ENCODE data around the gene NPY5R.

Gene NPY5R

DNA sequence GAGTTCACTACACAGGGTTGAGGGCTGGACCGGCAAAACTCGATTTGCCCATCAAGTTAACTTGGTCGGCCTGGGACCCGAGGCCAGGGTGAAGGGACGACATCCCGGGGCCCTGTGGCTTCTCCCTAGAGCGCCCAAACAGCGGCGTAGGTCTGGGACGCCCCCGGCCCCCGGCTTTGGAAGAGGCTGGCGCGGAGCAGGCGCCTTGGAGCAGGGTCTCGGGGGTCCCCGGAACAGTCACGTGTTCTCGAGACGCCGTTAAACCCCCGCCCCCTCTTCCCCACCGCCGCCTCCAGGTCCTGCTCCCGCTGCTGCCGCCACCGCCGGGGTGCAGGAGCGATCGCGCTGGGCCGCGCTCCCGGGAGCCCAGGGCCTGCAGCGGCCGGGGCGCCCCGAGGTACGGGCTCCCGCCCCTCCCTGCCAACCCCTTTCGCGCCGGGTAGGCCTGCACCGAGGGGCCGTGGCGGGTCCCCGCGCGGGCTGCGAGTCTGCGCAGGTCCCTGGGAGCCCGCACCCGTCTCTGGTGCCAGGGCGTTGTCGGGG, at the start of gene NPY5R:
TSS of gene NPY5R (plus strand) at position 289 of the 543 bp plus-strand sequence. CDS start 6,382 bp downstream, outside the sequence.
- no peak for FAIRE-seq

DNA sequence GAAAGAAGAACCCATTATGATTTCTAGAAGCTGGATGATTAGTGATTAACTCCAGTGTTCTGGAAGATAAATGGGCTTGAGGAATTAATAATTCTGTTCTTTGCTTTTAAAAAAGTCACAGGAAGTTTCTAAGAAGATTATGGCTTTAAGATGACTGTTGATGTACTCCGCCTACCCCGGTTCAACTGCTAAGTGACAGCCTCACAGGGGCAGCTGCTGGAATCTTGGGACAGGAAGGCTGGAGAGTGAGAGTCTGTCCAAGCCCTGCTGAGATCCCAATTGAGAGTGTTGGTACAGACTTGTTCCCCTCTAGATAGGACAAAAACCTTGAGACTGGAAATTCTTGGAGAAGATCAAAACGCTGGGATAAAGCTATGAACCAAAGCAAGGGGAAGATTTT, 48.6 kb upstream of the NPY5R start:
- no peak for FAIRE-seq

DNA sequence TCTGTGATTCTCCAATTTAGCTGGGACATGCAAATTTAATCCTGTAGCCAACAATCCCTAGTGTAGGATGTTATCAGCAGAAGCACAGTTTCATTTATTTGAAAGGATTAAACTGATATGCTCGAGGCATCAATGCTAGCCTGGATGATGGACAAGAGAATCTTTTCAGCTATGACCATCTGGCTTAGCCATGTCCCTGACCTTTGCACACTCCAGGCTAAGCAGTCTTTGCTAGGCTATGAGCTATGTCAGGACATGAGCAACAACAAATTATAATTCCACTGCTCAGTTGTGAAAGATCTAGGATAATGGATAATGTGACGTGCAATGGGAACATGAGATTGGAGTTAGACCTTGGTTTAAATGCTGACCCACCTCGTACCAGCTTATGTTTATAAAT, 43.2 kb upstream of the NPY5R start:
- no peak for FAIRE-seq

DNA sequence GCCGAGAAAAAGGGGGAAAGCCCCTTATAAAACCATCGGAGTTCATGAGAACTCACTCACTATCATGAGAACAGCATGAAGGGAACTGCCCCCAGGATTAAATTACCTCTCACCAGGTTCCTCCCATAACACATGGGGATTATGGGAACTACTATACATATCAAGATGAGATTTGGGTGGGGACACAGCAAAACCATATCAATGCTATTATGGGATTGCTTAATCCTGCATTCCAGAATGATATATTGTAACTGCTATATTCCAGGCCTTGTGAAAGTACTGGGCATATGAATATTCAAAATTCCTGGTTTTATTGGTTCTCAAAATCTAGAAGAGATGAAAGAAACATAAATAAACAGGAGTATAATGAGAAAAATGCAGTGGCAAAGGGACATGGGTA, 40.6 kb upstream of the NPY5R start:
- FAIRE-seq = no peak

DNA sequence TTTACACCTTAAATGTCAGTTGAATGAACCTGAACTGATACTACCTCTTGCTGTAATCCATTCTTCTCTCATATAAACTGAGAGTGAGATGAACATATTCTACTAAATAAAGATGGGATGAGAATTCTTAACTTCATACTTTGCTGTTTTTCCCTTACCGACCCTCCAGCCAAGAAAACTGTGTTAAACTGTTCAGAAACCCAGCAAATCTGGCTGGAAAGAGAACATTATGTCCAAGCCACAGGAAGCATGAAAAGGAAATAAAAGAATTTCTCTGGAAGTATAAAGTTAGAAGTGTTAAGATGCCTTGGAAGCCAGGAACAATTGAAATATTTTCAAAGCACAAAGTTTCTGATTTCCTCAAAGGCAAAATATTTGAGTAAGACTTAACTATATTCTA, 34.2 kb upstream of the NPY5R start:
- no peak for FAIRE-seq

DNA sequence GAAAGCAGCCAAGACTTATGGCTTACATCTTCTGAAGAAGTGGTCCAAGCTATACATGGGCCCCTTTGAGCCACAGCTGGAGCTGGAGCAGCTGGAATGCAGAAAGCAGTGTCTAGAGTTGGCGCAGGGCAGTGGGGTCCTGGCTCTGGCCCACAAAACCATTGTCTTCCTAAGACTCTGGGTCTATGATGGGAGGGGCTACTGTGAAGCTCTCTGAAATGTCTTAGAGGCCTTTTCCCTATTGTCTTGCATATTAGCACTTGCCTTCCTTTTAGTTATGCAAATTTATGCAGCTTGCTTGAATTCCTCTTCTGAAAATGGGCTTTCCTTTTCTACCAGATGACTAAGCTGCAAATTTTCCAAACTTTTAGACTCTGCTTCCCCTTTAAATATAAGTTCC, 26.6 kb upstream of the NPY5R start:
- no peak for FAIRE-seq

DNA sequence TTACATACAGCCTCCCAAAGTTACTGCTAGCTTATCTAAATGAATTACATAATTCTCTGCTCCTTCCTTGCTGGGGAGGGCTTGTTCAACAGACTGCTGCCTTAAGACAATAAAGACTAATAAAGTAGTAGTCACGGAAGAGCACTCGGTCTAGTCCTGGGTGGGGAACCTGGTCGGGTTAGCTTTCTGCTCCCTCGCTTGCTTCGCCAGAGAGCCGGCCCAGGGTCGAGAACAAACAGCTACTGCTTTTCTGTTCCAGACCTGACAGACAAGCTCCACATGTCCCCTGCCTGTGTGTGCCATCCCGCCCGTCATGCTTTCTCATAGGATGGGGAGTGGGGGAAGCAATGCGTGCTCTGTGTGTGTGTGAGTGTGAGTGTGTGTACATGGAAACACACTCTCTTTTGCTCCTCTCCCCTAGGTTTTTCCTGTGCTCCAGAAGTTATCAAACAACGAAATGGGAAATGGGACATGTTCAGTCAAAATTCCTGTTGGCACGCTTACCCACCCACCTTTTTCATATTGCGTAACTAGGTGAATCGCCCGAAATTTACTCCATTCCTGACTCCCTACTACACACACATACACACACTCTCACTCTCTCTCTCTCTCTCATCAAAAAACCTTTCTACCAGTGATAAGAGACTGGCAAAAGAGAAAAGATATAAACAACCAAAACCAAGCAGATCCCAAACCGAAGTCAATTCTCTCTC, 12.6 kb upstream of the NPY5R start:
- FAIRE-seq = no peak

DNA sequence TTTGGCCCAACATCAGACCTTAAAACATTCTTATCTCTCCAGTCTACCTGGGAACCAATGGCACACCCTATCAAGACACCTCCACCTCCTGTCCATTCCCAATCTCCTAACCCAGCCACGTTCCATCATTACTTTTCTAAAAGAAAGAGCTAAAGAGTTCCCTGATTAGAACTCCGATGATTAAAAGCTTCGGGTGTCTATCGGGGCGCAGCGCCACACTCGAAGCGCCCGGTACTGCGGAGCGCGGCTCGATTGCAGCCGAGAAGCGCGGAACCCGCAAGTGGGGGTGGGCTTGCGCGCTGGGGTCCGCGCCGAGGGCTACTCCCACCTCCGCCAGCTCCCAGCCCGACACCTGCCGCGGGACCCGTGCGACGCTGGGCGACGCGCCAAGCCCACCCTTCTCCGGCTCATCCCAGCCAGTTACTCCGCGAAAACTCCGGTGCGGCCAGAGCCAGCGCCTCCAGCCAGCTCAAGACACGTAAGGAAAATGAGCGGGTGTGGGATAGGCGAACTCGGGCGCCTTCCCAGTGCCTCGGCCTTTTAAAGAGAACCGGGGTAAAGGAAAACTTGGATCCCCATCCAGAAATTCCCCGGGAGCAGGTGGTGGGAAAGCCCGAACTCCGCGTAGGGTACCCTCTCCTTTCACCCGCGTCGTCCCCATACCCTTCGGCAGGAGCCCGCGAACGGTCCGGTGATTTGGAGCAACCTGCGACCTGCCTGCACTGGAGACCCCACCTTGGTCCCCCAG, 11.9 kb upstream of the NPY5R start:
- no peak for FAIRE-seq

DNA sequence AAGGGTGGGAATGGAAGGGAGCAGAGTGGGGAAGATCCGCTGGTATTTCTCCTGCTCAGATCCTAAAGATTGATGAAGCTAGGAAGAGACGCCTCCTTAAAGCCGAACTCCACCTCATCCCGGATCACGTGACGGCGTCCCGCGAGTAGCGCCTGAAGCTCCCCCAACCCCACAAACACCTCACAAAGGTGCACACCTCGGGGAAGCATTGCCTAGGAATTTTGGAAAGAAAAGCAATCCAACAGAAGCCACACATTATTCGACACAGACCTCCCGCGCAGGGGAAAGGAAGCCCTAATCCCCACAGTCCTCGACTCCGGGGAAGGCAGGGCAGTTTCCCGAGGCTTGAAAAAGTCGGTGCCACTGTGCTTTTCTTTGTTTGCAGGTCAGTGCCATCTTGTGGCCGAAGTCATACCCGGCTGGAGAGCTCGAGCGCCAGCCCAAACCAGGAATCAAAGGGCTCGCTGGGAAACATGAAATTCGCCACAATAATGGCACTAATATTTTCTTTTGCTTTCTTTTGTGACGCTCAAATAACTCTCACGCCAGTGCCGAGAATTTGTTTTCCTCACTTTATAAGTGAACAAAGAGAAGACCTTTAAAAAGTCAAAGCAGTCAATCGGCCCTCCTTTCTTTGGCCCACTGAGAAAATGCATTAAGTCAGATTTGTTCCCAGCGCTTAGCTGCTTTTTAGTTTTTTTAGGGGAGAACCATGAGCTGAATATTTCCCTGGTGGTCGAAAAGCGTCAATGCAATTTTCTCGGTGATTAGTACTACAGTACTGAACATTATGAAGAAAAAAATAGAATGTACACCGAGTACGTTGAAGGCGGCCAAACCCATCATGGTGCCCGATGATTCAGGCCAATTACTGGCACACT, 10.9 kb upstream of the NPY5R start, which contains the start of gene NPY1R:
TSS of gene NPY1R (minus strand) at position 71 of the 881 bp plus-strand sequence. CDS start 6,042 bp downstream, outside the sequence.
- FAIRE-seq = no peak

DNA sequence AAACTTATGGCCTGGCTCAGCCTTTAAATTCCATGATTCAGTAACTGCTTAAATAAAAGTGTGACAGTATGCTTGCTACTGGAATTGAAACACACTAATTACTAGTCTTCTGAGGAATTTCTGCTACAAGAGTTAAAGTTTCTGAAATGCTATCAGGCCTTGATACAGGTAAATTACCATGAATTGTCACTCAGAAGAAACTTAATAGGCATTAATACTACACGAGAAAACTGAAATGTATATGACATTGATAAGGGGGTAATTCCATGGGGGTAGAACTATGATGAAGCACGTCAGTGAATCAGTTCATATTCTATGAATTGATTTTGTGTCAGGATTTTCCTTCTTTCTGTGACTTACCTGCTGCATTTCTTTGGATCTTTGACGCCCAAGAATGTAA, 8.3 kb upstream of the NPY5R start:
- no peak for FAIRE-seq

DNA sequence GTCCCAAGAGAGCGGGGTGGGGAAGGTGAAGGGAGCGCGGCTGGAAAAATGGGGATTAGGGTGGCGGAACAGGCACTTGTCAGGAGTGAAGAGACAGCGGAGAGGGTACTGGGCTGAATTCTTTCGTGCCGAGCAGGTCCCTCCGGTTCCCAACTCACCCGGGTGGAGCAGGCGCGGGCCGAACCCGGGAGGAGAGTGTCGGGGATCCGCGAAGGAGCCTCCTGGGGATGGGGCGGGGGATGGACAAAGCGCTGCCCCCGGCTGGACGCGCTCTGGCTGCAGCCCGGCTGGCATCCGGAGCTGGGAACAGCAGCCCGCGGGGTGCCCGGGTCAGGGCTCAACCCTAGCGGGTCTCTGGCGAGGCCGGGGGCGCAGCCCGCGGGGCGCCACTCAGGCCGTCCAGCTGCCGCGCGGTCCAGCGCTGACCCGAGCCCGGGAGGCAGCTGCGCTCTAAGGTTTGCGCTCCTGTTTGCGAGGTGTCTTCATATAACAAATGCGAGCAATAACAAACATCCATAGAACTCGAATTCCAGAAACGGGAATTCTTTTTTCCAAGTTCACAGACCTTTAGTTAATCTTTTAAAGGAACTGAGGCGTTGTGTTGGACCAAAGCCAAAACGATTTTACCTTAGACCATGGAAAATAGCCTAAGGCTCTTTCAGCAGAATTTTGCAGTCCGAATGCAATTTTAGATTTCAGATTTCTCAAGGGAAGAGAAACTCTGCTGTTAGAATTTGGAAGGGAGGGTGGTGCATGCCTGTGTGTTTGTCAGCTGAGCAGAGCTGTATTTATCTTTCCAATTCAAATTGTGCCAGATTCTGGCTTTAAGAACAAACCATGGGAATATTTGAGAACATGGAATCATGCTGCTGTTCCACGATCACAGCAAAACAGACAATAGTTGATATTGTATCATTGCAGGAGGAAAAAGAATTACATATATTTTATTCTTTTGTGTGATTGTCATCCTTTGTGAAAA, 744 bp downstream of the NPY5R start:
- FAIRE-seq = no peak

DNA sequence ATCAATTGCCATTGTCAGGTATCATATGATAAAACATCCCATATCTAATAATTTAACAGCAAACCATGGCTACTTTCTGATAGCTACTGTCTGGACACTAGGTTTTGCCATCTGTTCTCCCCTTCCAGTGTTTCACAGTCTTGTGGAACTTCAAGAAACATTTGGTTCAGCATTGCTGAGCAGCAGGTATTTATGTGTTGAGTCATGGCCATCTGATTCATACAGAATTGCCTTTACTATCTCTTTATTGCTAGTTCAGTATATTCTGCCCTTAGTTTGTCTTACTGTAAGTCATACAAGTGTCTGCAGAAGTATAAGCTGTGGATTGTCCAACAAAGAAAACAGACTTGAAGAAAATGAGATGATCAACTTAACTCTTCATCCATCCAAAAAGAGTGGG, 7.0 kb downstream of the NPY5R start:
- FAIRE-seq = no peak

DNA sequence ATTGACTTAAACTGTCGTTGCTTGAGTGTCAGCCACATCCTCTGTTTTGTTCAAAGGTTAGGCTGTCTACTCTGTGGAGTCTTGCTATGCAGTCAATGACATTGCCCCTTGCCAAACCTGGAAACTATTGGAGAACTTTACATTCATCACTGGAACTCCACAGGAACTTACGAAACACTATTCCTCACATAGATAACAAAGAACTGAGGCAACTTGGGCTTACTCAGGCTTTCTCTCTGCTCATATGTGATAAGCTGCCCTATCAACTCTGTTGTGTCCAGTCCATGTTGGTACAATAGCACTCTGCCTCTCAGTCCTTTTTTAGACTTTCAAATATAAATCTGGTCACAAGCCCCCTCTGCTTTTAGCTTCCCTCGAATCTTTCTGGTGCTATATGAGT, 9.4 kb downstream of the NPY5R start:
- no peak for FAIRE-seq

DNA sequence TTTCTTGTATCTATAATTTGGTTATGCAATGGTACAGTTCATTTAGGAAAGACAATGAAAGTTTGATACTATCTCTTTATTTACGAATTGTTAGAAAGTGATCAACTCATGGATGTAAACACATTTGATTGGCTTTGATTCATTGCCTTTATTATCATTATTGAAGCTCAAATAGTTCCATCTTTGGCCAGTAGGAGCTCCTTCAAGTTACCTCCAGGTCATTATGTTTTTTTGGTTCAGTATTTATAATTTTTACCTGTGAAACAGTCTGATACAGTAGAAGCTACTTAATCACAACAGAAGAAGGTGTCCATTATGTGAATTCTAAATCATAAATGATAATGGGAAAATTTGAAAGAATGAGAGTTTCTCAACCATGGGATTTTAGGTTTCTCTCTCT, 12.4 kb downstream of the NPY5R start:
- FAIRE-seq = no peak

DNA sequence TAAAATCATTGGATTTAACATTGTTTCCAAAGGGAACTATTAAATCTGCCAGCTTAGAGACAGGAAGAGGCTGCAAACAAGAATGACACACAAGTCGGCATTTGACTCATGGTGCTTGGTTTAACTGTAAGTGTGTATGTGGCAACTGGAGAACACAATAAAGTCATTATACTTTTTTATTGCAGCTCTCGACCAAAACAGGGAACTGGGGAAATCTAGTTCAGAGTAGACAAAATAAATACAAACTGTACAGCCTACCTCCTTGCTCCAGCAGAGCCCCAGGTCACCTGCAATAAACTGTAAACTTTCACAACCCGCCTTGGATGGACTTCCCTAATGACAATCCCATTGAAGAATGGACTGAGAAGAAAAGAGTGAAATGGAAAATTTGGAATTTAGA, 24.0 kb downstream of the NPY5R start:
- no peak for FAIRE-seq

DNA sequence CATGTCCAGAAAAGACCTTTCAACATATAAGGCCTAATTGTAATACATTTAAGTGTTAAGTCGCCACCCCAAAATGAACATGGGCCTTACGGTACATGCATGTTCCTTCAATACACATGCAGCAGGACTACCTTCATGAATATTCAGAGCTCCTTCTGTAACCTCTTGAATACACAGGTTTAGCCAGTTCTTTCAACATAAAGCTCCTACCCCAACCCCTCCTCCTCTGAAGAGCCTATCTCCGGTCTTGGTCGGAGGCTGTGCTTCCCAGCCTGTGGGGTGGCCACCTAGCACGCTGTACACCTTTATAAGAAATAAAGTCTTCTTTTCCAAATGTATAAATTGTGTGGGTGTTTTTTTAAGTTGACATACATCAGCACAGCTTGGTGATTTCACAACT, 28.3 kb downstream of the NPY5R start:
- no peak for FAIRE-seq

DNA sequence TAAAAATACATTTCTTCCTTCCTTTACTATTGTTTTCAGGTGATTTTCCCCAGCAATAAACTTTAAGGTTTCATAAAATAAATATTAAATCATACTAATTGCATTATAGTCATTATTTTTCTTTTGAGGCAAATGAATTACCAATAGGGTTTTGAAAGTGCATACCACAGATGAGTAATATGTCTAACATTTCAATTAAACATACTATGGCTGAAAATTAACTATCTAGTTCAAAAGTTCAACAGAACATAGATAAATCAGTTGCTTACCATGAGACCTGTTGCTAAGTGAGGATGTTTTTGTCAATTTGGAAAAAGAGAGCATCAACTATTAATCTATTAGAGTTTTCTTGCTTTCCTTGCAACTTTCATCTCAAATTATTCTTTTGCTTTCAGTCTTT, 35.0 kb downstream of the NPY5R start:
- no peak for FAIRE-seq

DNA sequence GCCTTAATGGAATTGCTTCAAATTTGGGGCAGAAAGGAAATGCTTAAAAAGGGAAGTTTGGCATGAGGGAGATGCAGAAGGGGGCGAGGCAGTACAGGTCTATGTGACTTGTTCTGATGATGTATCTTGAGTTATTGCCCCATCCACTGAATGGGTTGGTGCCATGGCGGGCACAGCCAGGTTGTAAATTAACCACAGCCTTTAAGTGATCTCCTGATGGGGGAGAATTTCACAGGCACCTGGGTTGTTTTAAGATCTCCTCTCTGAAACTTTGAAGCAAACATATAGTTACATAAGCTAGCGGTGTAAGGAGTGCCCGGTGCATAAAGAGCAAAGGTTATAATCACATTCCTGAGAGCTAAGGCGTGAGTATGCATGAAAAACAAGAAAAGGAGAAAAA, 37.0 kb downstream of the NPY5R start:
- FAIRE-seq = no peak

DNA sequence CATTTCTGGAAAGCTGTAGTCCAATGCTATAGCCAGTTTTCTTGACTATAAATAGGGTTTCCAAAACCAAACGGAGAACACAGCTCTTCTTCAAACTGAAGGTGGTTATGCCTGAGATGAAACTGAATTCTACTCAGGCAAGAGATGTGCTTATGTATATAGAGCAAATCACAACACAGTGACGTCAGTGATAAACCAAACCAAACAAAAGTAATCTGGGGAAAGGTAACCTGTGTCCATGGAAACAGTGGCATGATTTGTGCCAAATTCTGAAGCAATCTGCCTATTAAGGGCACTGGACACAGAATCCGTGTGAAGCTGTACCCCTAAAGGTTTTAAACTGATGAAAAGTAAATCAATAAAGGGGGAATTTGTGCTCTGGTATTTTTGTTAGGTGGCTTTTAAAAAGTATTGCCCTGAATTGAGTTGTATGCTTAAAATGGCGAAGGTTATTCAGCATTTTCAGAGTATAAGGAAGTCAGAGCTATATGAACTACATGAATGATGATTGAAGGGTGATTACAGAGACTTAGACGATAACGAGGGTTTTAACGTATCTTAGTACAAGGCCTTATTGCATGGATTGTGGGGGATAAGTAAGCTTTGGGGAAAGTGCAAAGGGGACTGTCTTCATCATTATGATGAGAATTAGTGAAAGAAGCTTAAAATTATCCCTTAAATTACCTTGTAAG, 38.6 kb downstream of the NPY5R start:
- no peak for FAIRE-seq

DNA sequence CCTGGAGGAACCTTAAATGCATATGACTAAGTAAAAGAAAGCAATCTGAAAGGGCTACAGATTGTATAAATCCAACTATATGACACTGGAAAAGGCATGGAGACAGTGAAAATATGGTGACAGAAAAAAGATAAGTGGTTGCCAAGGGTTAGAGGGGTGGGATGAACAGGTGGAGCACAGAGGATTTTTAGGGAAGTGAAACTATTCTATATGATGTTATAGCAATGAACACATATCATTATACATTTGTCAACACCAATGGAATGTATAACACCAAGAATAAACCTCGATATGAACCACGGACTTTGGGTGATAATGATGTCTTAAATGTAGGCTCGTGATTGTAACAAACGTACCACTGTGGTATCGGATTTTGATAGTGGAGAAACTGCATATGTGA, 40.7 kb downstream of the NPY5R start:
- FAIRE-seq = no peak

DNA sequence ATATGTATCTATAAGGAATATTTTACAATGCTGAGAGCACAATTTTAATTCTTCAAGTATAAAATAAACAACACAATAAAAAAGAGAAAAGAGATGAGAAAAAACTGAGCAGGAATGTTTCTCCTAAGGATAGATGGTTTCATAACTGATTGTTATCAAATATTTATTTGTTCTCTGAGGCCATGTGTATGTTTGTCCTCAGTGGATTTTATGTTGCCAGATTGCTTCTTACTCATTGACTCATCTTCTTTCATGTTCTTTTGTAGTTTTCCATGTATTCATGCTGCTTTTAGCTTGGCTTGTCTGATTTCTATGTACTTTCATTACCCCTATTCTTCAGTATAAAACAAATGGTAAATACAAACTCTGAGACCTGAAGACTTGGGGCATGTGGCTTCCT, 41.2 kb downstream of the NPY5R start:
- no peak for FAIRE-seq

Data from colon (tissue), 2 donors.